GM12873 (cell line): ENCODE data around the gene DAB2IP.

Experiments used
- TF ChIP-seq, protein P1 (sequence below): IDR thresholded peaks from 2 replicates; pipeline ENCODE4 v1.5.1; 2012; ENCODE audit warnings: low read depth, mild to moderate bottlenecking, moderate library complexity, low read length, control low read depth; ENCODE audit not compliant: insufficient read depth; ENCODE audit errors: missing control alignments

DAB2IP gene

GRCh38 chr9:121772600-121773285 lies 121.3 kb downstream of the DAB2IP start:
- TF ChIP-seq, protein P1, sequence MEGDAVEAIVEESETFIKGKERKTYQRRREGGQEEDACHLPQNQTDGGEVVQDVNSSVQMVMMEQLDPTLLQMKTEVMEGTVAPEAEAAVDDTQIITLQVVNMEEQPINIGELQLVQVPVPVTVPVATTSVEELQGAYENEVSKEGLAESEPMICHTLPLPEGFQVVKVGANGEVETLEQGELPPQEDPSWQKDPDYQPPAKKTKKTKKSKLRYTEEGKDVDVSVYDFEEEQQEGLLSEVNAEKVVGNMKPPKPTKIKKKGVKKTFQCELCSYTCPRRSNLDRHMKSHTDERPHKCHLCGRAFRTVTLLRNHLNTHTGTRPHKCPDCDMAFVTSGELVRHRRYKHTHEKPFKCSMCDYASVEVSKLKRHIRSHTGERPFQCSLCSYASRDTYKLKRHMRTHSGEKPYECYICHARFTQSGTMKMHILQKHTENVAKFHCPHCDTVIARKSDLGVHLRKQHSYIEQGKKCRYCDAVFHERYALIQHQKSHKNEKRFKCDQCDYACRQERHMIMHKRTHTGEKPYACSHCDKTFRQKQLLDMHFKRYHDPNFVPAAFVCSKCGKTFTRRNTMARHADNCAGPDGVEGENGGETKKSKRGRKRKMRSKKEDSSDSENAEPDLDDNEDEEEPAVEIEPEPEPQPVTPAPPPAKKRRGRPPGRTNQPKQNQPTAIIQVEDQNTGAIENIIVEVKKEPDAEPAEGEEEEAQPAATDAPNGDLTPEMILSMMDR: no peak

DNA sequence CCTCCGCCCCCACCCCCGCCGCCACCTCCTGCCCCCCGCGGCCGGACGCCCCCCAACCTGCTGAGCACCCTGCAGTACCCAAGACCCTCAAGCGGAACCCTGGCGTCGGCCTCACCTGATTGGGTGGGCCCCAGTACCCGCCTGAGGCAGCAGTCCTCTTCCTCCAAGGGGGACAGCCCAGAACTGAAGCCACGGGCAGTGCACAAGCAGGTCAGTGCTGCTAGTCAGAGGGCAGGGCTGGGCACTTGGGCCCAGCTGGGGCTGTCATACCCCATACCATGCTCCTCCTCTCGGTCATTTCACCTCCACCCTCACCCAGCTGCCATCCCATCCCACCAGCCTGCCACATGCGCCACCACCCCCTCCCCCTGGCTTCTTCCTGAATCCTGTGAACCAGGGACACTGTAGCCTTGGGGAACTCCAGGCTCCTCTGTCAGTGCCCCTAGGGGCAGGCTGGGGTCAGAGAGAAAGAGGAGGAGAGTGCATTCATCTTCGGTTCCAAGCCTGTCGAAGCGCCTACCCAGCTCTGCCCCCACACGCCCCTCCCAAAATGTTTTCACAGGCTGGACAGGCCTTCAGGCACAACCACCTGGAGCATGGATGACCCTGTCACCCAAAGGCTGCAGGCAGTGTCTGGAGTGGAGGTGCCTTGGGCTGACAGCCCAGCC lies 122.0 kb downstream of the DAB2IP start:
- TF ChIP-seq, protein P1: no peak

DNA sequence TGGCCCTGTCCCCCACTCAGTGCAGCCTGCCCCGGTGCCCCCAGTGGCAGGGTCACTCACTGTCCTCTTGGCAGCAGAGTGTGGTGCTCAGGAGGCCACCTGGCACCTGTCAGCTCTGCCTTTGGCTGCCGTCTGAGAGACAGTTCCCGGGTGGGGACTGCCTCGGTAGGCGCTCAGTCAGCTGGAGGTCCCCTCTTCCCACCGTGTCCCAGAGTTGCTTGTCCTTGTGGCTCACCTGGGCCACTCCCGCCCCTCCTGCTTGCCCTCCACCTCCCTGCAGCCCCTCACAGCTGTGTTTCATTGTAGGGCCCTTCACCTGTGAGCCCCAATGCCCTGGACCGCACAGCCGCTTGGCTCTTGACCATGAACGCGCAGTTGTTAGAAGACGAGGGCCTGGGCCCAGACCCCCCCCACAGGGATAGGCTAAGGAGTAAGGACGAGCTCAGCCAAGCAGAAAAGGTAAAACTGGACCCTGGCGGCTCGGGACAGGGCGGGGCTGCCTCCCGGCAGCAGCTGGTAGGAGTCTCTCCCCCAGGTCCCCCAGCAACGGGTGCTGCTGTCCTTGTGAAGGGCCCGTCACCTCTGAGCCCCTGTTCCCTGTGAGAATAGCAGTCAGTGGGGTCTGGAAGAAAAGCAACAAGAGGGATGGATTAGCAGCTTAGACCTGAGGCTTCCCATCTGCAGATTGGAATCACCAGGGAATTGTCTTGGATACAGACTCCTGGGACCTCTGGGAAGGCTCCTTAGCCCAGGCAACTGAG lies 122.7 kb downstream of the DAB2IP start:
- TF ChIP-seq, protein P1: no peak

DNA sequence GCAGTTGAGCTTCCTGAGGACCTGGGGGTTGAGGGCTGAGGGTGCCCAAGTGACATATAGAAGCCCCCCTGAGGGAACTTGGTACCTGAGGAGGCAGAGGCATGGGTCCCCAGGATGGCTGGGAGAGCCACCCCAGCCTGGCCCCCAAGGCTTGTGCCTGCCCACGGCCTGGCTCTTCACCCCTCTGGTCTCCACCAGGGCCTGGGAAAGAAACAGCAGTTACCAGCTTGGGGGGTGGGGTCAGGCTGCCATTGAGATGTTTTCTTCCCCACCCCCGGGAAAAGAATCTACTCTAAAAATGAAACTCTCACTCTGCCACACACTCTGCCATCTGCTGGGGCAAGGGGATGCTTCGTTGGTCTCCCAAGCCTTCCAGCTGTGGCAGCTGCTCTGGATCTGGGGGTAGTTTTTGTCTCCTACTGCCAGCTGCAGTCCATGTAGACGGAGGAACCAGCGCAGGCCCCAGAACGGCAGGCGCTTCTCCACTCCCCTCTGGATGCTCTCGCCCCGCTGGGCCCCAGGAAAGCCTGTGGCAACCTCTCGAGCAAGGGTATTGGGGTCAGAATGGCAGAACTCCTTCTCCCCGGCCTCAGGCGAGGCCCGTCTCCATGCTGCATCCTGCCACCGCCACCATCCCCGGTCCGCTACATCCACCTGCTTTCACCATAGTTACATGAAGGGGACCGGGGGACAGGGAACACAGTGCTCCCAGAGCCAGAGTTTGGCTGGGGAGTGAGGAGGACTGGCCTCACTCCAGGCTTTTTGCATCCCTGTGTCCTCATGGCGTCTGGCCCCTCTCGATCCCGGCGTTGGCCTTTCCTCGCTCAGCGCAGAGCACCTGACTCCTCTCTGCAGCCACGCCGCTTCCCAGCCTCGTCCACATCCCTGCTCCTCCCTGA lies 123.5 kb downstream of the DAB2IP start:
- TF ChIP-seq, protein P1: no peak

GRCh38 chr9:121776001-121776738 lies 124.7 kb downstream of the DAB2IP start:
- TF ChIP-seq, protein P1: no peak

DNA sequence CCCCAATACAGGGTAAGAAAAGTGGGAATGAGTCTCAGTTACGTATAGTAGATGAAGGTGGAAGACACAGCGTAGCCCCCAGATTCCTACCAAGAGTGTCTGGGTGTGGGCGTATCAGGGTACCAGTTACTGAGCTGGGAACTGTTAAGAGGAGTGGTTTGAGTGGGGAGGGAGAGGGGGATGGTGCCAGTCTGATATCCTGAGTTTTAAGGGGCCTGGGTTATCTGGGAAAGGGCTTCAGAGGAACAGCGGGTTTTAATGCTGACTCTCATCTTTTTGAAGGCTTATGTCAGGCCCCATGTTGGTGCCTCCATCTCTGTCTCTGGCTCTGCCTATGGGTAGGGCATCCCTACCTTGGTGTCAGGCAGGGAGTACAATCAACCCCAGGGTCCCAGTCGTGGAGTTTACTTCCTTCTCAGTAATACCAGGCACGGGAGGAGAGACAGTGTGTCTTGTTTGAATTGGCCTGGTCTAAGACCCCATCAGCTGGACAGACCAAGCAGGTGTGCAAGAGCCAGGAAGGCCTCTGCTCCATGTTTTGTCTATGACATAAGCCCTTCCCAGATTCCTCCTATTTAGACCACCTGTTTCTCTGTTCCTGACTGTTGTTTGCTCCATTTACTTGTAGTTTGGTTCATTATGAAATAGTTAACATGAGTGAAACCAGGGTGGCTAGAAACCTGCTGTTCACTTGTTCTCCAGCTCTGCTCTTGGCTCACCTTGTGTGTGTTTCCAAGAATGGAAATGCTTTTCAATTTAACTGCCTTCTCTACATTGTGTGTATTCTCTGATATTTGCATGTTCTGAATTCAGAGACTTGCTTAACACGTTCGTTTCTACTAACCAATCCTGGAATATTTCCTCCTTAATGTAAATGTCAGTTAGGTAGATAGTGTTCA lies 125.6 kb downstream of the DAB2IP start:
- TF ChIP-seq, protein P1: no peak
